Heart left ventricle (tissue), 16 donors: ENCODE results near the gene TMEM82. TPM values are rescaled to one million over a fixed set of nuclear protein-coding genes. Genes with fewer than 3 reads are reported as not detected.

Experiments used
- ATAC-seq, 4 donors: fragments of 200-7000 bp; cut with Tn5 transposase; one replicate each; pipeline ENCODE4 v1.9.1; 2020 to 2022; ENCODE audit warnings: moderate library complexity in 4 of 4, mild to moderate bottlenecking in 3 of 4, moderate number of reproducible peaks in 1 of 4
- DNase-seq, 5 donors: peaks; one replicate each; pipeline ENCODE4 v3.0.0-alpha.2; 2020
- H3K27ac ChIP-seq, 12 donors: fragments of 200-600 bp; sonication (generic) in 4 of 12; one replicate each; pipeline versions ENCODE4 v1.5.0 to v1.8.0; 2016 to 2022; ENCODE audit warnings: mild to moderate bottlenecking in 2 of 12
- H3K27me3 ChIP-seq, 9 donors: fragments of 200-600 bp; sonication (generic) in 2 of 9; one replicate each; pipeline versions ENCODE4 v1.5.1 to v1.8.0; 2016 to 2022; ENCODE audit warnings: mild to moderate bottlenecking in 3 of 9
- H3K36me3 ChIP-seq, 9 donors: fragments of 200-600 bp; sonication (generic) in 2 of 9; one replicate each; pipeline versions ENCODE4 v1.5.0 to v1.8.0; 2018 to 2022; ENCODE audit warnings: mild to moderate bottlenecking in 2 of 9
- H3K4me1 ChIP-seq, 12 donors: fragments of 200-600 bp; sonication (generic) in 4 of 12; one replicate each; pipeline versions ENCODE4 v1.5.0 to v1.8.0; 2016 to 2022; ENCODE audit warnings: mild to moderate bottlenecking in 3 of 12
- H3K4me3 ChIP-seq, 12 donors: fragments of 200-600 bp; sonication (generic) in 4 of 12; one replicate each; pipeline versions ENCODE4 v1.5.0 to v1.8.0; 2017 to 2022; ENCODE audit warnings: mild to moderate bottlenecking in 9 of 12, moderate library complexity in 4 of 12
- H3K9me3 ChIP-seq, 12 donors: fragments of 200-600 bp; sonication (generic) in 4 of 12; one replicate each; pipeline versions ENCODE4 v1.5.0 to v1.8.0; 2016 to 2022; ENCODE audit warnings: mild to moderate bottlenecking in 1 of 12
- POLR2A ChIP-seq, 2 donors: fragments of 450-650 bp; IDR thresholded peaks; one replicate each; pipeline ENCODE4 v1.6.1; 2017; ENCODE audit warnings: antibody characterized with exemption in 2 of 2, mild to moderate bottlenecking in 2 of 2, moderate library complexity in 2 of 2
- WGBS, 4 donors: extraction: QIAGEN DNeasy Blood & Tissue Kit in 2 of 4; methylation state at CpG; one replicate each; pipeline versions ENCODE4 v1.1.5 to v1.1.7; 2013 to 2018; 5-methylcytosine and 5-hydroxymethylcytosine counted together
- intact Hi-C, 10 donors: fragments of 100-400 bp; cut with DNase I; formaldehyde crosslinking; loops; one replicate each; pipeline versions ENCODE4 v1.11.1 to v1.14.2; 2022
- polyA plus RNA-seq, 2 donors: library from polyadenylated mRNA; stranded (reverse); fragments of 200-250 nt; gene quantifications; one replicate each; pipeline ENCODE4 v1.2.3, GENCODE V29; 2013
- total RNA-seq, 9 donors: library from RNA; depleted of rRNA in 2 of 9; stranded (reverse); fragments of >200 nt in 2 of 9; fragmentation: NEBNext Ultra II Directional in 3 of 9; extraction: Animal tissue kit (Norgen Biotek cat#: 25700) in 3 of 9; gene quantifications; one replicate each; pipeline versions ENCODE4 v1.1.0 to v1.2.4, GENCODE V29; 2016 to 2023
- TF ChIP-seq, protein P1 (sequence below), 12 donors: fragments of 200-600 bp; sonication (generic) in 4 of 12; IDR thresholded peaks; one replicate each; pipeline versions ENCODE4 v1.5.0 to v1.8.0; 2018 to 2022; ENCODE audit warnings: antibody characterized with exemption in 12 of 12, mild to moderate bottlenecking in 5 of 12
- donor health status: ischemic (EF 13 %, LVEDD 7.1; RV severe dilation, severe dysfunction).
- donor health status: healthy with polysubstance abuse.
- donor health status: DM: no; HTN: yes; CAD: no.
- donor health status: DM: no; HTN: no; CAD: no.
- donor health status: ischemic (EF 25% LVEDD 6.9; RV normal size, moderate dysfunction).
- donor health status: ischemic (EF 25% LVEDD 5.7; RV mildly dilated, moderate dysfunction).
- donor health status: healthy.
- donor health status: DM: yes; HTN: yes; CAD: no.
- donor health status: ischemic (EF 35%, LVEDD 5.7; RV mildly dilated, moderate dysfunction).
- donor health status: nonischemic (EF 11% LVEDD 7.7; RV severe dilation, severe dysfunction).
- donor health status: DM: yes; HTN: yes; CAD: no.
- donor health status: PGD.
- donor health status: ischemic (EF 29% LVEDD 5.4; RV normal size, mild dysfunction).
- donor health status: nonischemic (EF 23%, LVEDD 6.1; RV moderate dilation, normal function).

The TMEM82 gene
- total and polyA plus RNA-seq, 11 donors: not detected

DNA sequence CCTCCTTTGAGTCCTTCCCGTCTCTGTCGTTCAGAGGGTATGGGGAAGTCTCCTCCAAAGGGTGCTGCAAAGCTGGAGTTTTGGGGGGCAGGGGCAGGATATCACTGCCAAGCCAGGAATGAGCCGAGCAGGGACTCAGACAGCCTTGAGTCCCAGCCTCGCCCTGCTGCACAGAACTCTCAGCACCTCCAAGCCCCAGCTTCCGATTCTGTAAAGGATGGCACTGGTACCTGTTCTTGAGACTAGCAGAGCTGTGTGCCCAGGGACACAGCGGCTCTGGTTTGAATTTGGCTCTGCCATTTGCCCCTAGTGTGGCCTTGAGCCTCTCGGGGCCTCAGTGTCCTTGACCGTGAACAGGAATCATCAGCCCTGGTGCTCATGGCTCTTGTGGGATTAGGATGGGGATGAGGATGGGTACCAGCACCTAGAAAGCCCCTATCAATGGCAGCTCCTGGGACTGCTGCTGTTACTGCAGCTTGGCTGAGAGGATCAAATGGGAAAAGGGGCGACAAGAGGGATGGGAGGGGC lies 14.8 kb downstream of the TMEM82 start:
- peaks cover 0 to 56% (median 3%) of the 10 kb centered on the region in 9 donors for H3K27me3 ChIP-seq
- WGBS, 4 donors: 76 to 83% (median 80%) methylated on average over 9 of the region's 9 CpGs
- no peak for TF ChIP-seq POLR2A (IDR thresholded peaks at IDR 0.05)
- TF ChIP-seq, protein P1, sequence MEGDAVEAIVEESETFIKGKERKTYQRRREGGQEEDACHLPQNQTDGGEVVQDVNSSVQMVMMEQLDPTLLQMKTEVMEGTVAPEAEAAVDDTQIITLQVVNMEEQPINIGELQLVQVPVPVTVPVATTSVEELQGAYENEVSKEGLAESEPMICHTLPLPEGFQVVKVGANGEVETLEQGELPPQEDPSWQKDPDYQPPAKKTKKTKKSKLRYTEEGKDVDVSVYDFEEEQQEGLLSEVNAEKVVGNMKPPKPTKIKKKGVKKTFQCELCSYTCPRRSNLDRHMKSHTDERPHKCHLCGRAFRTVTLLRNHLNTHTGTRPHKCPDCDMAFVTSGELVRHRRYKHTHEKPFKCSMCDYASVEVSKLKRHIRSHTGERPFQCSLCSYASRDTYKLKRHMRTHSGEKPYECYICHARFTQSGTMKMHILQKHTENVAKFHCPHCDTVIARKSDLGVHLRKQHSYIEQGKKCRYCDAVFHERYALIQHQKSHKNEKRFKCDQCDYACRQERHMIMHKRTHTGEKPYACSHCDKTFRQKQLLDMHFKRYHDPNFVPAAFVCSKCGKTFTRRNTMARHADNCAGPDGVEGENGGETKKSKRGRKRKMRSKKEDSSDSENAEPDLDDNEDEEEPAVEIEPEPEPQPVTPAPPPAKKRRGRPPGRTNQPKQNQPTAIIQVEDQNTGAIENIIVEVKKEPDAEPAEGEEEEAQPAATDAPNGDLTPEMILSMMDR (IDR thresholded peaks at IDR 0.05): no peak
- ATAC-seq: no peak
- no peak overlapping the region for H3K4me3 ChIP-seq
- H3K9me3 ChIP-seq: no peaks in the 10 kb centered on the region
- H3K27ac ChIP-seq: peak overlapping the region in 4 of 12 donors; percentile 37 to 87 (median 64)
- no peaks in the 10 kb centered on the region for H3K36me3 ChIP-seq
- no peak for DNase-seq
- intact Hi-C loops: loop anchor here in 1 of 10 donors (10.0 kb wide), 1 partner anchor 162 kb away; no protein-coding TSS in a partner anchor
- peaks cover 0 to 52% (median 35%) of the 10 kb centered on the region in 12 donors for H3K4me1 ChIP-seq

- Histone ChIP-seq H3K9me3 (no peaks in the 10 kb centered on the region), H3K27ac (peak overlapping the region in 9 of 12 donors; percentile 37 to 87 (median 82)), H3K27me3 (peaks cover 0 to 56% (median 3%) of the 10 kb centered on the region in 9 donors), H3K36me3 (no peaks in the 10 kb centered on the region), H3K4me3 (peak overlapping the region in 10 of 12 donors; percentile 66 to 95 (median 72)), H3K4me1 (peaks cover 0 to 57% (median 41%) of the 10 kb centered on the region in 12 donors)
- peak in 3 of 4 donors; percentile 2 to 8 (median 3) for ATAC-seq
- TF ChIP-seq POLR2A (IDR thresholded peaks at IDR 0.05): no peak
- intact Hi-C loops: loop anchor here in 2 of 10 donors (2.0 to 10.0 kb wide), 2 partner anchors 19 to 163 kb away; no protein-coding TSS in a partner anchor
- 20 to 28% (median 21%) methylated on average over 19 to 24 of the region's 24 CpGs for WGBS, 4 donors
- peak in 2 of 5 donors; percentile 52 to 55 for DNase-seq
These were observed 15.5 kb downstream of the TMEM82 start for GRCh38 chr1:15757575-15758342.

- H3K27ac ChIP-seq: peak within 1 kb of the TSS; percentile 65 to 87 (median 82)
- ATAC-seq: peak in 2 of 4 donors; percentile 23 to 36
- peaks cover 0 to 62% (median 42%) of the 10 kb centered on the region in 12 donors for H3K4me1 ChIP-seq
- DNase-seq: peak in 1 of 5 donors; percentile 50
- WGBS, 4 donors: 3 to 23% (median 9%) methylated on average over 10 to 57 of the region's 58 CpGs
- H3K9me3 ChIP-seq: no peaks in the 10 kb centered on the region
- no peaks in the 10 kb centered on the region for H3K36me3 ChIP-seq
- peaks cover 0 to 56% (median 3%) of the 10 kb centered on the region in 9 donors for H3K27me3 ChIP-seq
- peak within 1 kb of the TSS; percentile 66 to 95 (median 72) for H3K4me3 ChIP-seq
- intact Hi-C loops: loop anchor here in 2 of 10 donors (2.0 to 10.0 kb wide), 2 partner anchors 20 to 164 kb away; no protein-coding TSS in a partner anchor
- no peak for TF ChIP-seq POLR2A (IDR thresholded peaks at IDR 0.05)
- TF ChIP-seq, protein P1 (IDR thresholded peaks at IDR 0.05): no peak
These were observed 16.1 kb downstream of the TMEM82 start, which contains the start of gene FBLIM1 for GRCh38 chr1:15758343-15758931. Gene FBLIM1 (plus strand): TSS chr1:15758795. CDS start chr1:15764984, 6,189 bp downstream.

- peak in 3 of 4 donors; percentile 5 to 6 (median 5) for ATAC-seq
- Histone ChIP-seq H3K27me3 (peaks cover 0 to 56% (median 3%) of the 10 kb centered on the region in 9 donors), H3K36me3 (no peaks in the 10 kb centered on the region), H3K4me3 (peak overlapping the region; percentile 66 to 95 (median 72)), H3K27ac (peak overlapping the region; percentile 65 to 87 (median 82)), H3K4me1 (peaks cover 0 to 69% (median 42%) of the 10 kb centered on the region in 12 donors), H3K9me3 (no peaks in the 10 kb centered on the region)
- TF ChIP-seq, protein P1 (IDR thresholded peaks at IDR 0.05): no peak
- no peak for TF ChIP-seq POLR2A (IDR thresholded peaks at IDR 0.05)
- 2 to 4% (median 2%) methylated on average over 9 to 58 of the region's 58 CpGs for WGBS, 4 donors
- intact Hi-C loops: loop anchor here in 2 of 10 donors (2.0 to 10.0 kb wide), 2 partner anchors 20 to 164 kb away; no protein-coding TSS in a partner anchor
- DNase-seq: no peak
These were observed 16.8 kb downstream of the TMEM82 start for GRCh38 chr1:15758953-15759661.
